ENCODE measurements around the gene CEMIP. TPM values are rescaled to one million over a fixed set of nuclear protein-coding genes. Genes with fewer than 3 reads are reported as not detected.

The CEMIP gene
- total and polyA plus RNA-seq, 2 of the 8 experiments (the other 6 are each of a cell fraction or from before 2014, with no cell fraction given), result 0.11 to 0.60 TPM

GRCh38 chr15:80944818-80945217 is 165.6 kb downstream of the CEMIP start:
- no peak for FAIRE-seq
- Histone ChIP-seq H3K27me3 (replicated peaks in 1 of 4; ENCODE audit: control insufficient read depth in 3 of 4, extremely low read depth in 1 of 4, insufficient read depth in 3 of 4, low read length in 3 of 4) (no peaks in the 10 kb centered on the region), H3K4me1 (replicated peaks in 1 of 4; ENCODE audit: control insufficient read depth in 3 of 4, insufficient read depth in 4 of 4, low read length in 3 of 4) (no peaks in the 10 kb centered on the region; a peak in 1 of 7 replicates), H2BK120ac (replicated peaks; ENCODE audit: low read depth, low read length) (no peak overlapping the region), H3K79me1 (ENCODE audit: low read depth, low read length) (no peaks in the 10 kb centered on the region), H3K79me2 (ENCODE audit: control insufficient read depth in 1 of 2, insufficient read depth in 2 of 2, low read length in 2 of 2) (no peaks in the 10 kb centered on the region), H2AK5ac (ENCODE audit: low read depth, low read length) (no peak overlapping the region), H2AFZ (ENCODE audit: low read length) (no peak overlapping the region), H3K27ac (ENCODE audit: low read depth, low read length) (no peak overlapping the region), H3K23me2 (ENCODE audit: low read depth, low read length) (no peaks in the 10 kb centered on the region), H3K9me3 (ENCODE audit: insufficient read depth in 2 of 2, low read depth in 1 of 2, low read length in 1 of 2) (no peaks in the 10 kb centered on the region), H2BK15ac (ENCODE audit: low read length) (no peak overlapping the region), H3K4me2 (ENCODE audit: insufficient read depth in 1 of 2, low read depth in 2 of 2, low read length in 2 of 2) (no peak overlapping the region), H4K5ac (ENCODE audit: insufficient read length, low read depth, low read length) (no peak overlapping the region), H4K20me1 (replicated peaks in 1 of 2; ENCODE audit: control insufficient read depth in 1 of 2, insufficient read depth in 2 of 2, low read length in 2 of 2) (peaks cover 0 to 3% of the 10 kb centered on the region in 2 experiments), H4K8ac (ENCODE audit: extremely low read depth, insufficient read depth, low read length) (no peak overlapping the region), H3K4ac (replicated peaks; ENCODE audit: insufficient read length, low read depth, low read length) (no peak overlapping the region), H2BK20ac (ENCODE audit: low read length) (no peak overlapping the region), H3K23ac (ENCODE audit: insufficient read length) (no peak overlapping the region), H3K18ac (ENCODE audit: extremely low read depth, low read length) (no peak overlapping the region), H3K36me3 (ENCODE audit: control insufficient read depth in 2 of 4, insufficient read depth in 4 of 4, low read length in 3 of 4) (peaks cover 8 to 14% (median 11%) of the 10 kb centered on the region in 4 experiments; a peak in 5 of 8 replicates), H2BK12ac (ENCODE audit: low read depth, low read length) (no peak overlapping the region), H3K56ac (replicated peaks; ENCODE audit: insufficient read length, low read depth, low read length) (no peak overlapping the region), H3K9ac (replicated peaks in 1 of 4; ENCODE audit: extremely low read depth in 1 of 4, low read depth in 3 of 4, low read length in 3 of 4) (no peak overlapping the region), H4K91ac (replicated peaks; ENCODE audit: insufficient read length, low read length) (no peak overlapping the region), H3K14ac (ENCODE audit: insufficient read length) (no peak overlapping the region), H2BK5ac (ENCODE audit: low read depth, low read length) (no peak overlapping the region), H3K4me3 (ENCODE audit: extremely low read depth in 1 of 4, insufficient read depth in 2 of 4, low read depth in 3 of 4, low read length in 4 of 4) (no peak overlapping the region)
- TF ChIP-seq CHD2 (IDR thresholded peaks at IDR 0.05; ENCODE audit: low read length), result no peak
- TF ChIP-seq POLR2A (IDR thresholded peaks at IDR 0.05; ENCODE audit: control extremely low read depth in 1 of 2, low read depth in 2 of 2, low read length in 2 of 2), result no peak
- no peak for TF ChIP-seq KDM1A (IDR thresholded peaks at IDR 0.05; ENCODE audit: borderline replicate concordance, low read length)
- TF ChIP-seq SP2 (IDR thresholded peaks at IDR 0.05; ENCODE audit: low read length), result no peak
- no peak for TF ChIP-seq TEAD4 (IDR thresholded peaks at IDR 0.05; ENCODE audit: low read depth, low read length)
- no peak for TF ChIP-seq TCF12 (IDR thresholded peaks at IDR 0.05; ENCODE audit: low read depth, low read length)
- TF ChIP-seq RAD21 (IDR thresholded peaks at IDR 0.05 in 1 of 2, conservative IDR thresholded peaks at IDR 0.05 in 1 of 2; ENCODE audit: low read depth in 2 of 2, low read length in 2 of 2), result no peak
- no peak for TF ChIP-seq JUN (IDR thresholded peaks at IDR 0.05; ENCODE audit: low read depth, low read length)
- TF ChIP-seq SIRT6 (IDR thresholded peaks at IDR 0.05; ENCODE audit: low read length), result no peak
- TF ChIP-seq ATF3 (IDR thresholded peaks at IDR 0.05; ENCODE audit: insufficient read depth, low read depth, low read length), result no peak
- TF ChIP-seq PHF8 (conservative IDR thresholded peaks at IDR 0.05; ENCODE audit: low read depth, low read length), result no peak
- no peak for DNase-seq (ENCODE audit: low read depth in 1 of 2, low spot score in 2 of 2)
- 94% methylated on average over 3 of the region's 3 CpGs; no CpG with 5 or more reads in 1 of the 2 experiments for WGBS, 2 experiments (ENCODE audit: extremely low coverage in 1 of 2, insufficient coverage in 1 of 2, insufficient read length in 1 of 2, insufficient replicate concordance in 2 of 2, low coverage in 1 of 2, low lambda C conversion rate in 2 of 2, missing lambda C conversion rate in 1 of 2)
- CTCF ChIA-PET (ENCODE audit: partially characterized antibody), result interaction anchor here (2.0 kb wide), 1 partner anchor 321 kb away, joined by 7 read pairs; no protein-coding TSS in a partner anchor
- POLR2A ChIA-PET (ENCODE audit: partially characterized antibody), result interaction anchor here (1.2 kb wide), 1 partner anchor 10 kb away, joined by 3 read pairs; no protein-coding TSS in a partner anchor
